ENCODE data around the gene AMZ2.
A peak's percentile ranks its signal among the peaks of the same experiment; 100 is the strongest.

GRCh38 chr17:68290268-68290954 lies 42.6 kb downstream of the AMZ2 start:
- TF ChIP-seq CTCF (optimal IDR thresholded peaks at IDR 0.05 in 1 of 3, IDR thresholded peaks at IDR 0.05 in 1 of 3, conservative IDR thresholded peaks at IDR 0.05 in 1 of 3; ENCODE audit: extremely low read depth in 1 of 3, insufficient read depth in 2 of 3, low read length in 3 of 3): no peak
- TF ChIP-seq EZH2 (IDR thresholded peaks at IDR 0.05; ENCODE audit: low read length): peak; percentile 82
